GM19324 (cell line): ENCODE data around the gene CD24.
A peak's percentile ranks its signal among the peaks of the same experiment; 100 is the strongest.
"Not testable (repeated sequence)": the region's sequence is repeated elsewhere in the genome, so short reads cannot be mapped to it uniquely, and the experiment has no call there.

Experiments used
- ATAC-seq: cut with Tn5 transposase; IDR thresholded peaks from one replicate; pipeline ENCODE4 v1.9.1; 2021; ENCODE audit warnings: mild to moderate bottlenecking, moderate library complexity; ENCODE audit not compliant: unreplicated experiment, low FRiP score

CD24 gene, protein sequence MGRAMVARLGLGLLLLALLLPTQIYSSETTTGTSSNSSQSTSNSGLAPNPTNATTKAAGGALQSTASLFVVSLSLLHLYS

DNA sequence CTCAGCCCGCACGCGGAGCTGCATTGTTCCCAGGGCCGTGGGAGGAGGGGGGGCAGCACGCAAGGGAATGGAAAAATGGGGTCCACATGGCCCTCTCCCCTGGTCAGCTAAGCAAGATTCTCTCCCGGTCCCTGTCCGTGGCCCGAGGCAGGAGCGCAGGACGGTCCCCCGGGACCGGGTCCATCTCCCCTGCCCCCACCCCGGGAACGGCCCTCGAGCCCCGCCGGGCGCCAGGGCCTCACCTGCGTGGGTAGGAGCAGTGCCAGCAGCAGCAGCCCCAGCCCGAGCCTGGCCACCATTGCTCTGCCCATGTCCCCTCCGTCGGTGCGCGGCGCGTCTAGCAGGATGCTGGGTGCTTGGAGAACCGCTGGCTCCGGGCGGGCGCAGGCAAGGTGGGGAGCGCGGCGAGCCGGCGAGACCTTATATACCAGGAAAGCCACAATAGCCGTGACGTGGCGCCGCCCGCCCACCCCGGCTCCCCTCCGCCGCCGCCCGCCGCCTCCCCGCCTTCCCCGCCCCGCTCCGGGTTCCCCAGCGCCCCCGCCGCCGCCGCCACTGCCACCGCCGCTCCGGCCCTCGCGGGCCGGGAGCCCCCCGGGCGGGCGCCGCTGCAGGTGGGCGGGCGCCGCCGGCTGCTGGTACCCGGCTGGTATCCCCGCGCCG is at the start of gene CD24:
Gene CD24 (minus strand): TSS at position 394 of the 663 bp plus-strand sequence. CDS start 83 bp downstream, at position 311.
- ATAC-seq = peak; percentile 8

DNA sequence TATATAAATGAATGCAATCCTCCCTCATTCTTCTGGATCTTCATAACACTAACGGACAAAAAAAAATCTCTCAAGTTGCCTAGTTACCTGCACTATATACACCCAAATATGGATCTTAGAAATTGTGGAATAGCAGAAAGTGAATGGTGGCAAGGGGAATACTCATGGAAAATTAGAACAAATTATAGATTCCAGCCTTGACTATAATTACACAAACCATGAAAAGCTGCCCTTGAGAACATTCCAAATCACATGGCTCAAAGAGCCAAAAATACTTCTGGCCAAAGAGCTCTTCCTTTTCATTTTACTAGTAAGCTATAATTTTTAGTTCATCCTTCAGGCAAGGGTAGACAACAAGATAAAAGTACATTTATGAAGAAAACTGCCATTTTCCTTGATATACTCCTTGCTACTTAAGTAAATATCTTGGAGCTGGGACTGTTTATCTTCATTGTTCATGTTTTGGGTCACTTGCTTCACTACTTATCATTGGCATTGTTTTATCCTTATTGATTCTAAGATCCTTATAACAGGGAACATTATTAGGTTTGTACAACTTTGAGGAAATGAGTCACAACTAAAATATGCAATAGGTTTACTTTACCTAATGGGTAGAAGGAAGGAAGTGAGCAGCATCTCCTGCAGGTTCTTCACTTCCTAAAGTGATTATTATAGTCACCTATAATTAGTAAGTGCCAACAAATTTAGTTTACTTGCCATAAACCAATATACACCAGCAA is 47.1 kb upstream of the CD24 start:
- no peak for ATAC-seq

DNA sequence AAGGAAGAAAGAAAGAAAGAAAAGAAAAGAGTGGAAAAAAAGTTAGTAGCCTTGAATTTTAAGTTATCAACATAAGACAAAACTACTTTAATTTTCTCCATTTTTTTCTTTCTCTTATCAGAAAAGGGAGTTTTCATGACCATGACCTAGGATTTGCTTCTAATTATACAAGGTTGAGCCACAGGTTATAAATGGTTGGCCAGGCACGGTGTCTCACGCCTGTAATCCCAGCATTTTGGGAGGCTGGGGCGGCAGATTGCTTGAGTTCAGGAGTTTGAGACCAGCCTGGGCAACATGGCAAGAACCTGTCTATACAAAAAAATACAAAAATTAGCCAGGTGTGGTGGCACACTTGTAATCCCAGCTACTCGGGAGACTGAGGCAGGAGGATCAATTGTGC is 45.7 kb upstream of the CD24 start:
- no peak for ATAC-seq

DNA sequence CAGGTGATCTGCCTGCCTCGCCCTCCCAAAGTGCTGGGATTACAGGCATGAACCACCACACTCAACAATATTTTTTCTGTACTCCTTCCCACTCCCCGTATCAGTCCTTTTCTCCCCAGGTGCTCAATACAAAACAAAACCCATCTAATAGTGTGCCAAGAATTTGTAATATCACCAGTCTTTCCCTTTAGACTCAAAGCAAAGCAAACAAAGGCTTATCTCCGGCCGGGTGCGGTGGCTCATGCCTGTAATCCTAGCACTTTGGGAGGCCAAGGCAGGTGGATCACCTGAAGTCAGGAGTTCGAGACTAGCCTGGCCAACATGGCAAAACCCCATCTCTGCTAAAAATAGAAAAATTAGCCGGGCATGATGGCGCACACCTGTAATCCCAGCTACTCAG is 45.1 kb upstream of the CD24 start:
- ATAC-seq = not testable (repeated sequence)

DNA sequence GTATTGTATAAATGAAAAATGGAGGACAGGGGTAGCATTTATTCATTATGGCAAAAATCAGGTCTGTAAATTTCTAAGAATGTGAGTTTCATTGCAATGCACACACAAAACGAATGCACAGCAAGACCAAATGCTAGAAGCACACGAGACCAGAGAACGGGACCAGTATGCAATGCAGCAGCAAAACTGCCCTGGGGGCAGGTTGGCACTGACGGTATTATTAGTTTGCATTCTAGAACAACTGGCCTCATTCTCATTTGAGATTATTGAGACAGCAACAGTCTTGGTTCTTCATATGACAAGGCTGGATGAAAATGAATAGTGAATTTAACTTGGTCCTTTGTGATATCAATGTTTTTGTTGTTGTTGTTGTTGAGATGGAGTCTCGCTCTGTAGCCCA is 44.5 kb upstream of the CD24 start:
- no peak for ATAC-seq

GRCh38 chr6:107009499-107009898 is 35.0 kb upstream of the CD24 start:
- no peak for ATAC-seq

DNA sequence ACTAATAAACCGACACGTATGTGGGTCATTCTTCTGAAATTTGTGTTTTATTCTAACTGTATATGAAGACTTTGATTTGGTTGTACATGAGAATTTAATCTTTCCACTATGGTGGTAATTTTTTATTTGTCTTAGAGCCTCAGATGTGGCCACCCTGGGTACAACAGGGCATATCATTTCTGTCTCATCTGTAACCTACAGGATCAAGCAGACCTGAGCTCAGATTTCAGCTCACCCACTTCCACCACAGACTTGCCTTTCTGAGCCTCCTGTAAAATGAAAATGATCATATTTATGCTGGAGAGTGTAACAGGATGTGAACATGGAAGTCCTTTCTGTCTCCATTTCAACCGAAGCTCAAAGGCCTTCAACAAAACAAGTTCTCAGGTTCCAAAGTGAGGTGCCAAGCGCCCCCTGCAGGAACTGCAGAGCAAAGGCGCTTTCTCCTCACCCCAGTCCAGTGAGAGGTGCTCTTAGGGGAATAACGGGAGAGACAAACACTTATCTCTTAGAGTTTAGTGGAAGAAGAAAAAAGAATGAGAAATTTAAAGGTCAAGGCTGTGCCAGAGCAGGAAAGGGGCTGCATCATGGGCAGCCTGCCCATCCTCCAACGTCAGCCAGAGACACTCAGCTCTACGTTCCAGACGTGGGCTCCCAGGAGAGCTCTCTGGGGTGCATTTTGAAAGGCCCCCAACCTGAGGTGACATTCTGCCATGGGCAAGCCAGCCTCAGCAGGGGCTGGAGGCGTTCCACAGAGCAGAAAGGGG is 23.0 kb upstream of the CD24 start:
- ATAC-seq = no peak

DNA sequence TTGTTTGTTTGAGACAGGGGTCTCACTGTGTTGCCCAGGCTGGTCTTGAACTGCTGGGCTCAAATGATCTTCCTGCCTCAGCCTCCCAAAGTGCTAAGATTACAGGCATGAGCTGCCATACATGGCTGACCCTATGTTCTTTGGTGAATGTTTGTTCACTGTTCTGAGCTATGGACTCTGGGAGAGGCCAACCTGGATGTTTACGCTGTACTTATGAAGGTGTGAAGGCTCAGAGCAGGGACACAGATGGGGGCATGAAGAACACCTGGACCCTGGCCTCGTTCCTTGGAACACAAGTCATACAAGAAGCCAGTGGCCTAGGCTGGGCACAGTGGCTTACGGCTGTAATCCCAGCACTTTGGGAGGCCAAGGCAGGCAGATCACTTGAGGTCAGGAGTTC is 21.1 kb upstream of the CD24 start:
- no peak for ATAC-seq

DNA sequence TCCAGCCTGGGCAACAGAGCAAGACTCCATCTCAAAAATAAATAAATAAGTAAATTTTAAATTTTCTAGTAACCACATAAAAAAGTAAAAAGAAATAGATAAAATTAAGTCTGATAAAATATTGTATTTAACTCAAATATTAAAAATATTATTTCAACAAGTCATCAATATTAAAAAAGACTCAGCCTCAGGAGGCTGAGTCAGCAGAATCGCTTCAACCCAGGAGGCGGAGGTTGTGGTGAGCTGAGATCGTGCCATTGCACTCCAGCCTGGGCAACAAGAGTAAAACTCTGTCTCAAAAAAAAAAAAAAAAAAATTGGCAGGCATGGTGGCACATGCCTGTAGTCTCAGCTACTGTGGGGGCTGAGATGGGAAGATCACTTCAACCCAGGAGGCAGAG is 15.2 kb upstream of the CD24 start:
- not testable (repeated sequence) for ATAC-seq

- ATAC-seq = no peak
Measured at GRCh38 chr6:106988664-106989063, 14.1 kb upstream of the CD24 start.

GRCh38 chr6:106981926-106982325 is 7.4 kb upstream of the CD24 start:
- no peak for ATAC-seq

DNA sequence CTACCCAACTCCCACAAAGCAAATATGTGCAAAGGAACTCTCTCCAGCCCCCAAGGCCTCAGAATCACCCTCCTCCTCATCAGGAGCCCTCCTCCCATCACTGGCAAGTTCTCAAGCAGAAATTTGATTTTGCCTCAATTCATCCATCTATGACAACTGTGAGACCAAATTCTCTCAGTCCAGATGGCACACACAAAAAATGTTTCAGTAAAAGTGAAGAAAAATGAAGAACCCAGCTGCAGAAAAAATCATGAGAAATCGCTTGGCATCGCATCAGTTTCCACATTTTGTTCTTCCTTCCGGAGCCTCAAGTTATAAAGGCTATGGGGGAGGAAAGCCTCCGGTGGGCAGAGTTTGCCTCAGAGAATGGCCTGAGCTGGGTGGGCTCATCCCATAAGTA is 6.4 kb upstream of the CD24 start:
- no peak for ATAC-seq

- ATAC-seq = peak; percentile 52
Measured at GRCh38 chr6:106979435-106979884, 4.9 kb upstream of the CD24 start.

GRCh38 chr6:106977246-106977645 is 2.7 kb upstream of the CD24 start:
- ATAC-seq = no peak

DNA sequence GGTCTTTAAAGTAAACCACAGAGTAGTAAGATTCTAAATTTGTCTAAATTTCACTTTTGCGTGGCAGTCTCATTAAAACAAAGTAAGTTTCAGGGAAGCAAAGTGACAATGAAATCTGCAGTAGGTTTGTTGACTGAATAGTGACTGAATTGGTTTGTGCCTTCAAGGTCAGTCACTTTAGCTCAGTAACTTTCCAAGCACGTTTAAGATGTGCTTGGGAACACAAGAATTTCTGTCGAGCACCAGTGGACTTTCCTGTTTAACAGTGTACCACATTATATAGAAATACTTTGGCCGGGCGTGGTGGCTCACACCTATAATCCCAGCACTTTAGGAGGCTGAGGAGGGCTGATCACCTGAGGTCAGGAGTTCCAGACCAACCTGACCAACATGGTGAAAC is 1.7 kb upstream of the CD24 start:
- ATAC-seq = no peak

GRCh38 chr6:106975738-106976064 is 1.2 kb upstream of the CD24 start:
- no peak for ATAC-seq

GRCh38 chr6:106974999-106975737 is 639 bp upstream of the CD24 start:
- peak; percentile 73 for ATAC-seq

- ATAC-seq = no peak
Measured at GRCh38 chr6:106973836-106974335, 643 bp downstream of the CD24 start.

DNA sequence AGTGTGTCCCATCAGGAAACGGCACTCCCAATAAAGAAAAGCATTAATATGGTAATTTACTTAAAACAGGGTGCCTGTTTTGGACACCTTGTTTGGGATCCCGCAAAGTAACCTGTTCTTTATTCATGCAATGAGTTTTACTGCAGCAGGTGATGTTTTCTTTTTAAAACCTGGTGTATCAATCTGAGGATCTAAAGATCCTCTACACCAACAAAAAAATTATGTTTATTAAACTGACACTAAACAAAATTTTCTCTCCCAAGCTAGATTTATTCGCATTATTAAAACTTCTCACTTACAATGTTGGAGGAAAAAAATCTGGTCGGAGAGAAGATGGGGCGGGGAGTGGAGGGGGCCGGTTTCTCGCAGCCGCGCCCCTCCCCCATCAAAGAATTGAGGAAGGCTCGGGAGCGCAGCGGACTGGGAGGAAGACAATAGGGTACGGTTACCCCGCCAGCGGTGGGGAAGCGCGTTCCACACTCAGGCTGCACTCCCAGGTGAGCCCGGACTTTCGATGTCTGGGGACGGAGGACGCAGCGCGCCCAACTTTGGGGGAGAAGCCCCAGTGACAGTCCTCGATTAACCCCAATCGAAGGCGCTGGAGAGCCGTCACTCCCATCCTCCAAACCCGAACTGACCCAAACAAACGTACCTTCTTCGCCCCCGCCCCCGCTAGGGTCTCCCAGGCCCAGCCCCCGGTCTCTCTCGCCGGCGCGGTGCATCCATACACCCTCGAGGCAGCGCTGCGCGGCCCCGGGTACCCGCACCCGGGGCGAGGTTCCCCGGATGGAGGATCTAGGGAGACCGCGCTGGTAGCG is 1.3 kb downstream of the CD24 start:
- no peak for ATAC-seq

DNA sequence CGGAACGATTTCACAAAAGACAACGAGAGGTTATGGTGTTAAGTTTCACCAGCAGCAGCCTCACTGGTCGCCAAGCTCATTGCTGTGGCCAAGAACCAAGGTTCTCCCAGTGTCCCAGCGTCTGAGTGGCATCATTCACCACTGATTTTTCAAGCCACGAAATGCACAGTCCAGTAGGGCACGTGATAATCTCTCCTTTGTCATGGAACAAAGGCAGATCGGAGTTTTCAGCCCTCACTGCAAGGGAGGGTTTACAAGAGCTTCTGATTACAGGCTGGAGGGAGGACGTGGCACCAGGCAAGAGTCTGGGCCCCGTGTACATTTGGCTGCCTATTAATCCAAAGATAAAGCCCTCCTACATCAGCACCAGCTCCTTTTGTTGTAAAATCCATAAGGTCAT is 2.0 kb downstream of the CD24 start:
- no peak for ATAC-seq
